Measurements from ENCODE around the gene NDUFA8. TPM values are rescaled to one million over a fixed set of nuclear protein-coding genes. Genes with fewer than 3 reads are reported as not detected.

Gene NDUFA8
- total RNA-seq, 1 experiment from 2014 or later, result 70.7 TPM

DNA sequence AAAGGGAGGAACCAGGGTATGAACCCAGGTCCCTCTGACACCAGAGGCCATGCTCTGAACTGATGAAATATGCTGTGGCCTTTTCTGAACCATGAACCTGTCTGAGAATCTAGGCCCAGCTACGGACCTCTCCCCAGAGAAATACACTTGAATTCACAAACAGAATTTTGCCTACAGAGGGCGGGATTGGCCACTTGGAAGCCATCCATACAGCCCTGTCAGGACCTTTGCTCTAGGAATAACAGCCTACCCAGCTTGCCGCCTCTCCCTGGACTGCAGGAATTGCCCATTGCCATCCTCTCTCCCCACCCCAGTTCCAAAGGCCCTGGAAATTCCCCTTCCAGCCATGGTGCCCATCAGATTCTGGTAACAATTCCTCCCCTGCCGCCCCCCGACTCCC is 26.7 kb upstream of the NDUFA8 start:
- H3K36me3 Mint-ChIP-seq, result no peaks in the 10 kb centered on the region
- no peaks in the 10 kb centered on the region; the same call in 1 of the 2 replicates for H3K27me3 Mint-ChIP-seq (ENCODE audit: low read depth)
- DNase-seq (ENCODE audit: low spot score) (no peak), ATAC-seq (peak; percentile 80)
- ChIA-PET POLR2A (no interaction called here), CTCF (interaction anchor here (0.6 to 2.8 kb wide), 11 partner anchors 9 to 164 kb away, joined by 3 to 13 read pairs (median 4); no protein-coding TSS in a partner anchor)
- no peaks in the 10 kb centered on the region for H3K4me1 Mint-ChIP-seq
- TF ChIP-seq ELF4 (CRISPR knock-in tag; IDR thresholded peaks at IDR 0.05; ENCODE audit: low read depth) (no peak), SP1 (CRISPR knock-in tag; conservative IDR thresholded peaks at IDR 0.05) (no peak), ZNF219 (CRISPR knock-in tag; IDR thresholded peaks at IDR 0.05; ENCODE audit: borderline replicate concordance) (no peak), IRF2 (CRISPR knock-in tag; IDR thresholded peaks at IDR 0.05; ENCODE audit: borderline replicate concordance, low read depth) (no peak), KAT7 (CRISPR knock-in tag; IDR thresholded peaks at IDR 0.05; ENCODE audit: borderline replicate concordance) (no peak), ZNF138 (CRISPR knock-in tag; conservative IDR thresholded peaks at IDR 0.05) (no peak), PRRX2 (CRISPR knock-in tag; IDR thresholded peaks at IDR 0.05) (no peak), NR2C2 (CRISPR knock-in tag; IDR thresholded peaks at IDR 0.05) (no peak), NFE2L1 (CRISPR knock-in tag; IDR thresholded peaks at IDR 0.05) (no peak)
- TF ChIP-seq, protein P1, sequence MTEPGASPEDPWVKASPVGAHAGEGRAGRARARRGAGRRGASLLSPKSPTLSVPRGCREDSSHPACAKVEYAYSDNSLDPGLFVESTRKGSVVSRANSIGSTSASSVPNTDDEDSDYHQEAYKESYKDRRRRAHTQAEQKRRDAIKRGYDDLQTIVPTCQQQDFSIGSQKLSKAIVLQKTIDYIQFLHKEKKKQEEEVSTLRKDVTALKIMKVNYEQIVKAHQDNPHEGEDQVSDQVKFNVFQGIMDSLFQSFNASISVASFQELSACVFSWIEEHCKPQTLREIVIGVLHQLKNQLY (CRISPR knock-in tag; IDR thresholded peaks at IDR 0.05), result no peak
- TF ChIP-seq, protein P2, sequence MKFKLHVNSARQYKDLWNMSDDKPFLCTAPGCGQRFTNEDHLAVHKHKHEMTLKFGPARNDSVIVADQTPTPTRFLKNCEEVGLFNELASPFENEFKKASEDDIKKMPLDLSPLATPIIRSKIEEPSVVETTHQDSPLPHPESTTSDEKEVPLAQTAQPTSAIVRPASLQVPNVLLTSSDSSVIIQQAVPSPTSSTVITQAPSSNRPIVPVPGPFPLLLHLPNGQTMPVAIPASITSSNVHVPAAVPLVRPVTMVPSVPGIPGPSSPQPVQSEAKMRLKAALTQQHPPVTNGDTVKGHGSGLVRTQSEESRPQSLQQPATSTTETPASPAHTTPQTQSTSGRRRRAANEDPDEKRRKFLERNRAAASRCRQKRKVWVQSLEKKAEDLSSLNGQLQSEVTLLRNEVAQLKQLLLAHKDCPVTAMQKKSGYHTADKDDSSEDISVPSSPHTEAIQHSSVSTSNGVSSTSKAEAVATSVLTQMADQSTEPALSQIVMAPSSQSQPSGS (CRISPR knock-in tag; IDR thresholded peaks at IDR 0.05; ENCODE audit: borderline replicate concordance, low read depth), result no peak
- TF ChIP-seq, protein P3, sequence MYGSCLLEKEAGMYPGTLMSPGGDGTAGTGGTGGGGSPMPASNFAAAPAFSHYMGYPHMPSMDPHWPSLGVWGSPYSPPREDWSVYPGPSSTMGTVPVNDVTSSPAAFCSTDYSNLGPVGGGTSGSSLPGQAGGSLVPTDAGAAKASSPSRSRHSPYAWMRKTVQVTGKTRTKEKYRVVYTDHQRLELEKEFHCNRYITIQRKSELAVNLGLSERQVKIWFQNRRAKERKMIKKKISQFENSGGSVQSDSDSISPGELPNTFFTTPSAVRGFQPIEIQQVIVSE (CRISPR knock-in tag; IDR thresholded peaks at IDR 0.05; ENCODE audit: borderline replicate concordance), result no peak
- TF ChIP-seq, protein P4, sequence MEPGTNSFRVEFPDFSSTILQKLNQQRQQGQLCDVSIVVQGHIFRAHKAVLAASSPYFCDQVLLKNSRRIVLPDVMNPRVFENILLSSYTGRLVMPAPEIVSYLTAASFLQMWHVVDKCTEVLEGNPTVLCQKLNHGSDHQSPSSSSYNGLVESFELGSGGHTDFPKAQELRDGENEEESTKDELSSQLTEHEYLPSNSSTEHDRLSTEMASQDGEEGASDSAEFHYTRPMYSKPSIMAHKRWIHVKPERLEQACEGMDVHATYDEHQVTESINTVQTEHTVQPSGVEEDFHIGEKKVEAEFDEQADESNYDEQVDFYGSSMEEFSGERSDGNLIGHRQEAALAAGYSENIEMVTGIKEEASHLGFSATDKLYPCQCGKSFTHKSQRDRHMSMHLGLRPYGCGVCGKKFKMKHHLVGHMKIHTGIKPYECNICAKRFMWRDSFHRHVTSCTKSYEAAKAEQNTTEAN (CRISPR knock-in tag; IDR thresholded peaks at IDR 0.05), result no peak
- TF ChIP-seq, protein P5, sequence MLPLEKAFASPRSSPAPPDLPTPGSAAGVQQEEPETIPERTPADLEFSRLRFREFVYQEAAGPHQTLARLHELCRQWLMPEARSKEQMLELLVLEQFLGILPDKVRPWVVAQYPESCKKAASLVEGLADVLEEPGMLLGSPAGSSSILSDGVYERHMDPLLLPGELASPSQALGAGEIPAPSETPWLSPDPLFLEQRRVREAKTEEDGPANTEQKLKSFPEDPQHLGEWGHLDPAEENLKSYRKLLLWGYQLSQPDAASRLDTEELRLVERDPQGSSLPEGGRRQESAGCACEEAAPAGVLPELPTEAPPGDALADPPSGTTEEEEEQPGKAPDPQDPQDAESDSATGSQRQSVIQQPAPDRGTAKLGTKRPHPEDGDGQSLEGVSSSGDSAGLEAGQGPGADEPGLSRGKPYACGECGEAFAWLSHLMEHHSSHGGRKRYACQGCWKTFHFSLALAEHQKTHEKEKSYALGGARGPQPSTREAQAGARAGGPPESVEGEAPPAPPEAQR (CRISPR knock-in tag; IDR thresholded peaks at IDR 0.05), result no peak
- TF ChIP-seq, protein P6, sequence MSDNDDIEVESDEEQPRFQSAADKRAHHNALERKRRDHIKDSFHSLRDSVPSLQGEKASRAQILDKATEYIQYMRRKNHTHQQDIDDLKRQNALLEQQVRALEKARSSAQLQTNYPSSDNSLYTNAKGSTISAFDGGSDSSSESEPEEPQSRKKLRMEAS (CRISPR knock-in tag; IDR thresholded peaks at IDR 0.05), result no peak
- TF ChIP-seq, protein P7, sequence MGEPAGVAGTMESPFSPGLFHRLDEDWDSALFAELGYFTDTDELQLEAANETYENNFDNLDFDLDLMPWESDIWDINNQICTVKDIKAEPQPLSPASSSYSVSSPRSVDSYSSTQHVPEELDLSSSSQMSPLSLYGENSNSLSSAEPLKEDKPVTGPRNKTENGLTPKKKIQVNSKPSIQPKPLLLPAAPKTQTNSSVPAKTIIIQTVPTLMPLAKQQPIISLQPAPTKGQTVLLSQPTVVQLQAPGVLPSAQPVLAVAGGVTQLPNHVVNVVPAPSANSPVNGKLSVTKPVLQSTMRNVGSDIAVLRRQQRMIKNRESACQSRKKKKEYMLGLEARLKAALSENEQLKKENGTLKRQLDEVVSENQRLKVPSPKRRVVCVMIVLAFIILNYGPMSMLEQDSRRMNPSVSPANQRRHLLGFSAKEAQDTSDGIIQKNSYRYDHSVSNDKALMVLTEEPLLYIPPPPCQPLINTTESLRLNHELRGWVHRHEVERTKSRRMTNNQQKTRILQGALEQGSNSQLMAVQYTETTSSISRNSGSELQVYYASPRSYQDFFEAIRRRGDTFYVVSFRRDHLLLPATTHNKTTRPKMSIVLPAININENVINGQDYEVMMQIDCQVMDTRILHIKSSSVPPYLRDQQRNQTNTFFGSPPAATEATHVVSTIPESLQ (CRISPR knock-in tag; IDR thresholded peaks at IDR 0.05), result no peak
- TF ChIP-seq, protein P8, sequence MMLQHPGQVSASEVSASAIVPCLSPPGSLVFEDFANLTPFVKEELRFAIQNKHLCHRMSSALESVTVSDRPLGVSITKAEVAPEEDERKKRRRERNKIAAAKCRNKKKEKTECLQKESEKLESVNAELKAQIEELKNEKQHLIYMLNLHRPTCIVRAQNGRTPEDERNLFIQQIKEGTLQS (CRISPR knock-in tag; conservative IDR thresholded peaks at IDR 0.05), result no peak
- TF ChIP-seq, protein P9, sequence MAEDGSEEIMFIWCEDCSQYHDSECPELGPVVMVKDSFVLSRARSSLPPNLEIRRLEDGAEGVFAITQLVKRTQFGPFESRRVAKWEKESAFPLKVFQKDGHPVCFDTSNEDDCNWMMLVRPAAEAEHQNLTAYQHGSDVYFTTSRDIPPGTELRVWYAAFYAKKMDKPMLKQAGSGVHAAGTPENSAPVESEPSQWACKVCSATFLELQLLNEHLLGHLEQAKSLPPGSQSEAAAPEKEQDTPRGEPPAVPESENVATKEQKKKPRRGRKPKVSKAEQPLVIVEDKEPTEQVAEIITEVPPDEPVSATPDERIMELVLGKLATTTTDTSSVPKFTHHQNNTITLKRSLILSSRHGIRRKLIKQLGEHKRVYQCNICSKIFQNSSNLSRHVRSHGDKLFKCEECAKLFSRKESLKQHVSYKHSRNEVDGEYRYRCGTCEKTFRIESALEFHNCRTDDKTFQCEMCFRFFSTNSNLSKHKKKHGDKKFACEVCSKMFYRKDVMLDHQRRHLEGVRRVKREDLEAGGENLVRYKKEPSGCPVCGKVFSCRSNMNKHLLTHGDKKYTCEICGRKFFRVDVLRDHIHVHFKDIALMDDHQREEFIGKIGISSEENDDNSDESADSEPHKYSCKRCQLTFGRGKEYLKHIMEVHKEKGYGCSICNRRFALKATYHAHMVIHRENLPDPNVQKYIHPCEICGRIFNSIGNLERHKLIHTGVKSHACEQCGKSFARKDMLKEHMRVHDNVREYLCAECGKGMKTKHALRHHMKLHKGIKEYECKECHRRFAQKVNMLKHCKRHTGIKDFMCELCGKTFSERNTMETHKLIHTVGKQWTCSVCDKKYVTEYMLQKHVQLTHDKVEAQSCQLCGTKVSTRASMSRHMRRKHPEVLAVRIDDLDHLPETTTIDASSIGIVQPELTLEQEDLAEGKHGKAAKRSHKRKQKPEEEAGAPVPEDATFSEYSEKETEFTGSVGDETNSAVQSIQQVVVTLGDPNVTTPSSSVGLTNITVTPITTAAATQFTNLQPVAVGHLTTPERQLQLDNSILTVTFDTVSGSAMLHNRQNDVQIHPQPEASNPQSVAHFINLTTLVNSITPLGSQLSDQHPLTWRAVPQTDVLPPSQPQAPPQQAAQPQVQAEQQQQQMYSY (CRISPR knock-in tag; IDR thresholded peaks at IDR 0.05), result no peak
- H3K9me3 Mint-ChIP-seq, result no peaks in the 10 kb centered on the region
- no peak overlapping the region for H3K4me3 Mint-ChIP-seq
- no peak overlapping the region for H3K27ac Mint-ChIP-seq

Measured in WTC11 (cell line).